Hepatocyte (in vitro differentiated cells): ENCODE results near the gene FRMPD4.

Experiments
- CTCF ChIP-seq: fragments of 200-600 bp; sonication (generic); IDR thresholded peaks from 2 replicates; pipeline ENCODE4 v1.5.1; 2016; ENCODE audit warnings: antibody characterized with exemption, mild to moderate bottlenecking; ENCODE audit not compliant: poor library complexity
- EZH2 ChIP-seq: fragments of 200-600 bp; sonication (generic); IDR thresholded peaks from 2 replicates; pipeline ENCODE4 v1.6.1; 2016; ENCODE audit warnings: antibody characterized with exemption, mild to moderate bottlenecking, borderline replicate concordance

DNA sequence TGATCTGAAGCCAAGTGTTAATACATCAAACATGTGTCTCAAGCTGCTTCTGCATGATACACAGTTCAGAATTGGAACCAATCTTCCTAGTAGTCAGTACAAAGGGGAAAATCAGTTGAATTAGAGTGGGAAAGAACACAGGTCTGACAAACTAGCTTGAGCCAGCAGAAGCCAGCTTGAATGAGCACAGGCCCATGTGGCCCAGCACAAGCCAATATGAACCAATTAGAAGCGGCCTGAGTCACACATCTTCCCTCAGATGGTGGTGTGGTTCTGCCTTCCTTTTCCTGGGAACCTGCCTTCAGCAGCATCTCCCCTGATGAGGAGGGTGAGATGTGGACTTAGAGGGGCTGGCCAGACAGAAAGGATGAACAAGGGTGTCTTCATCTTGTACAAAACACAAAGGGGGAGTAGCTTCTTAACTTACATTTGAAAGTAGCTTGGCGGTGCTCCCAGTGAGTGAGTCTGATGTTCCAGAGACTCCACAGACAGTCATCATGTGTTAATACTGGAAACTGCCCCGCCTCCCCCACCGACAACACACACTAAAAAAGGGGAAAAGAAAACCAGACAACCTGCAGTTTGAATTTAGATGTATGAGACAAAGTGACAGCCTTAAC is 72.0 kb downstream of the FRMPD4 start:
- no peak for TF ChIP-seq CTCF
- no peak for TF ChIP-seq EZH2
